ENCODE data around the gene GPC5.

Gene GPC5

DNA sequence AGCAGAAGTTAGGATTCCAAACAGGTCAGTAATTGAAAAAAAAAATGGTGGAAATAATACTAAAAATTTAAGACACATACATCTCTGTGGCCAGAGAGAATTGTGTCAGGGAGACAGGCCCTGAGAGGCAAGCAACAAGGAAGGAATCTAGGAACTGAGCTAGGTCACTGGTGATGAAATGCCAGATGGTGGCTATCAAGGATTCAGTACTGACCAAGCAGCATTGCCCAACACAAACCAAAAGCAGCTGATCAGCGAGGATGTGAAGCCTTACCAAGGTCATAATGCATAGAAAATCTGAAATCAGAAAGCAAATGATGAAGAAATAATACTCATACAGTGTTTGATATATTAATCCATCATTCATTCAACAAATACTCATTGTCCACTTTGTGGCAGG, 905.0 kb downstream of the GPC5 start:
- Histone ChIP-seq H3K4me1 (no peaks in the 10 kb centered on the region), H3K36me3 (no peaks in the 10 kb centered on the region), H3K27me3 (no peaks in the 10 kb centered on the region), H3K9me3 (no peaks in the 10 kb centered on the region), H3K4me3 (no peak overlapping the region), H3K27ac (no peak overlapping the region)
- DNase-seq = no peak
- TF ChIP-seq, protein P1, sequence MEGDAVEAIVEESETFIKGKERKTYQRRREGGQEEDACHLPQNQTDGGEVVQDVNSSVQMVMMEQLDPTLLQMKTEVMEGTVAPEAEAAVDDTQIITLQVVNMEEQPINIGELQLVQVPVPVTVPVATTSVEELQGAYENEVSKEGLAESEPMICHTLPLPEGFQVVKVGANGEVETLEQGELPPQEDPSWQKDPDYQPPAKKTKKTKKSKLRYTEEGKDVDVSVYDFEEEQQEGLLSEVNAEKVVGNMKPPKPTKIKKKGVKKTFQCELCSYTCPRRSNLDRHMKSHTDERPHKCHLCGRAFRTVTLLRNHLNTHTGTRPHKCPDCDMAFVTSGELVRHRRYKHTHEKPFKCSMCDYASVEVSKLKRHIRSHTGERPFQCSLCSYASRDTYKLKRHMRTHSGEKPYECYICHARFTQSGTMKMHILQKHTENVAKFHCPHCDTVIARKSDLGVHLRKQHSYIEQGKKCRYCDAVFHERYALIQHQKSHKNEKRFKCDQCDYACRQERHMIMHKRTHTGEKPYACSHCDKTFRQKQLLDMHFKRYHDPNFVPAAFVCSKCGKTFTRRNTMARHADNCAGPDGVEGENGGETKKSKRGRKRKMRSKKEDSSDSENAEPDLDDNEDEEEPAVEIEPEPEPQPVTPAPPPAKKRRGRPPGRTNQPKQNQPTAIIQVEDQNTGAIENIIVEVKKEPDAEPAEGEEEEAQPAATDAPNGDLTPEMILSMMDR (IDR thresholded peaks at IDR 0.05) = no peak
- intact Hi-C loops (cut with DNase I; ENCODE audit: low total_unique reads) = no loop called here

DNA sequence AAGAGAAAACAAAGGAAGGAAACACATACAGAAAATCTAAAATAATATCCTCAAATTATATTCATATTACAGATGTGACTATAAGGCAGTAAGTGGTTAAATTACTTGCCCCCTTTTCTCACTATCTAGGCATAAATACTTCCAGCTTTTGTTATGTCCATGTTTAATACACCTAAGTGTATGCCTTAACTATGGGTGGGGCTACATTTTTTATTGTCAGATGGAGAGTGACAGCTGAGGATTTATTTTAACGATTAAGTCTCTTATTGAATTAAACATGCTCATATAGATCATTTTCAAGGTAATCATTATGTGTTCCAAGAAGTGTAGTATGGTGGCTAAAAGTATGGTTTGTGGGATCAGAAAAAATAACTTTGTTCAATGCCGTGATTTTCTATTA, 909.3 kb downstream of the GPC5 start:
- no peak overlapping the region for H3K27ac ChIP-seq
- H3K4me3 ChIP-seq = no peak overlapping the region
- H3K36me3 ChIP-seq = no peaks in the 10 kb centered on the region
- DNase-seq = no peak
- H3K27me3 ChIP-seq = no peaks in the 10 kb centered on the region
- H3K9me3 ChIP-seq = no peaks in the 10 kb centered on the region
- TF ChIP-seq, protein P1 (IDR thresholded peaks at IDR 0.05) = no peak
- intact Hi-C loops (cut with DNase I; ENCODE audit: low total_unique reads) = no loop called here
- no peaks in the 10 kb centered on the region for H3K4me1 ChIP-seq

DNA sequence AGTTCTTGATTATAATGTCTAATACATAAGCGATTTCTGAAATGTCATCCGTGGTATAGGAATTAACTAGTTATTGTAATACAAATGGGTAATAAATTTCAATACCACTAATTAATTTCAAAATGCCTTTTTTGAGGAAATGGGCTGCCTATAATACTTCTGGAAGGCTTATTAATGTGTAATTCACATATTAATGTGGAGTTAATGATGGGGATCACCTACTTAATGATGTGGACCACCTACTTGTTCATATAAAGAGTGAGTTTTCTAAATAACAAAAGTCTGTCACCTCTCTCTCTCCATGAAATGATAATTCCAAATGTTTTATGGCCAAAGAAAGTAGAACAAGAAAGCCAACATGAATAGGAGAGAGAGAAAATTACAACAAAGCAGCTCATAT, 914.4 kb downstream of the GPC5 start:
- TF ChIP-seq, protein P1 (IDR thresholded peaks at IDR 0.05) = no peak
- DNase-seq = no peak
- H3K27ac ChIP-seq = no peak overlapping the region
- intact Hi-C loops (cut with DNase I; ENCODE audit: low total_unique reads) = no loop called here
- no peaks in the 10 kb centered on the region for H3K36me3 ChIP-seq
- H3K4me1 ChIP-seq = no peaks in the 10 kb centered on the region
- H3K4me3 ChIP-seq = no peak overlapping the region
- H3K9me3 ChIP-seq = no peaks in the 10 kb centered on the region
- no peaks in the 10 kb centered on the region for H3K27me3 ChIP-seq

DNA sequence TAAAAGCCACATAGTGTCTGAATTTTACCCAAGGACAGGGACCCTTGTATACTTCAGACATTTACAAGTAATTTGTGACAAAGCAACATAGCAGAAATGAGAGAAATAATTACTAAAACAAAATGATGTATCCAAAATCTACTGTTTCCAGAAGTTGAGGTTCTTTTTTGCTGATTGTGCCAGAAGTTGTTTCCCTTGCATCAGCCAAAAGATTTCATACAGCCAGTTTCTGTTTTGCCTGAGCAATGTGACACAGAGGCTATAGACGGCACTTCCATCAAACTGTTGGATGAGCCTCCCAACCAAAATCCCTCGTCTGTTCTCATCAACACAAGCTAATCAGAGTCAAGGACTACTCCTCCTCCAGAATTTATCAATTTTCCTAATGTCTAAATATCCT, 915.0 kb downstream of the GPC5 start:
- Histone ChIP-seq H3K4me1 (no peaks in the 10 kb centered on the region), H3K27ac (no peak overlapping the region), H3K9me3 (no peaks in the 10 kb centered on the region), H3K27me3 (no peaks in the 10 kb centered on the region), H3K4me3 (no peak overlapping the region), H3K36me3 (no peaks in the 10 kb centered on the region)
- TF ChIP-seq, protein P1 (IDR thresholded peaks at IDR 0.05) = no peak
- DNase-seq = no peak
- intact Hi-C loops (cut with DNase I; ENCODE audit: low total_unique reads) = no loop called here

DNA sequence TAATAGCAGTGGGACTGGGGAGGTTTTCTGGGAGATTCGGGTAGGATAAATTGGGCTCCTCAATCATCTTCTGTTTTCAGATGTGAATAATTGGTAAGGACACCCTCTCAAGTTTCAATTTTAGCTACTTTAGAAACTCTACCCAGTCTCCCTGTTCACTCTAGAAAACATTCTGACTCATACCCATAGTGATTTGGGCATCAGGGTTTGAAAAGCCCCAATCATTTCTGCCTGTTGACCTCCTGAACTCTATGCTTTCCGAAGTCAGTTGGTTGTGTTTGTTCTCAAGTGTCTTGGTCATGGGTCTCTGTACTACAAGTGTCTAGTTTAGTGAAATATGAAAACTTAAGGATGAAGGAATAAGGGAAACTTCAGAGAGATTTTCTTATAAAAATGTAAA, 916.8 kb downstream of the GPC5 start:
- no peaks in the 10 kb centered on the region for H3K36me3 ChIP-seq
- no peaks in the 10 kb centered on the region for H3K27me3 ChIP-seq
- intact Hi-C loops (cut with DNase I; ENCODE audit: low total_unique reads) = no loop called here
- no peak overlapping the region for H3K27ac ChIP-seq
- H3K9me3 ChIP-seq = no peaks in the 10 kb centered on the region
- H3K4me1 ChIP-seq = no peaks in the 10 kb centered on the region
- TF ChIP-seq, protein P1 (IDR thresholded peaks at IDR 0.05) = no peak
- H3K4me3 ChIP-seq = no peak overlapping the region
- DNase-seq = no peak

DNA sequence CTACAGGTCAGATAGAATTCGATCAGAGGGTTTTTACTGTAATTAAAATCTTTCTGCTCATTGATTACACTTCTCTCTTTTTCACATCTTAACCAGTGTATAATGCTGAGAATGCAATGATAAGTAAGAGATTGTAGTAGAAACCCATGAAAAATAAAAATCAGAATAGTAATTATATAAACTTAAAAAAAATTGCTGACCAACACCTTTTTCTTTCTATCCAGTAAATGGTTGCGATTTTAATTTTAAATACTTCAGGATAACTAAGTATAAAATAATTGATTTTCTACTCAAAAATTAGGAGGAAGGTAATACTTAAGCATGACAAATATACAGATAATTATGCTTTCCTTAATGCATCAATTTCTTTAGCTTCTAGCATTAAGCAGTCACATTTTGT, 917.6 kb downstream of the GPC5 start:
- Histone ChIP-seq H3K27ac (no peak overlapping the region), H3K4me3 (no peak overlapping the region), H3K9me3 (no peaks in the 10 kb centered on the region), H3K27me3 (no peaks in the 10 kb centered on the region), H3K4me1 (no peaks in the 10 kb centered on the region), H3K36me3 (no peaks in the 10 kb centered on the region)
- no peak for DNase-seq
- intact Hi-C loops (cut with DNase I; ENCODE audit: low total_unique reads) = no loop called here
- TF ChIP-seq, protein P1 (IDR thresholded peaks at IDR 0.05) = no peak

Measured in tibial artery (tissue), 4 donors.